ENCODE measurements around the gene ADD3. TPM values are rescaled to one million over a fixed set of nuclear protein-coding genes. Genes with fewer than 3 reads are reported as not detected.

Gene ADD3
- total RNA-seq, 3 donors from 2014 or later (not counting 1 experiment from before 2014, with no cell fraction given) = 341 to 437 (median 344) TPM

DNA sequence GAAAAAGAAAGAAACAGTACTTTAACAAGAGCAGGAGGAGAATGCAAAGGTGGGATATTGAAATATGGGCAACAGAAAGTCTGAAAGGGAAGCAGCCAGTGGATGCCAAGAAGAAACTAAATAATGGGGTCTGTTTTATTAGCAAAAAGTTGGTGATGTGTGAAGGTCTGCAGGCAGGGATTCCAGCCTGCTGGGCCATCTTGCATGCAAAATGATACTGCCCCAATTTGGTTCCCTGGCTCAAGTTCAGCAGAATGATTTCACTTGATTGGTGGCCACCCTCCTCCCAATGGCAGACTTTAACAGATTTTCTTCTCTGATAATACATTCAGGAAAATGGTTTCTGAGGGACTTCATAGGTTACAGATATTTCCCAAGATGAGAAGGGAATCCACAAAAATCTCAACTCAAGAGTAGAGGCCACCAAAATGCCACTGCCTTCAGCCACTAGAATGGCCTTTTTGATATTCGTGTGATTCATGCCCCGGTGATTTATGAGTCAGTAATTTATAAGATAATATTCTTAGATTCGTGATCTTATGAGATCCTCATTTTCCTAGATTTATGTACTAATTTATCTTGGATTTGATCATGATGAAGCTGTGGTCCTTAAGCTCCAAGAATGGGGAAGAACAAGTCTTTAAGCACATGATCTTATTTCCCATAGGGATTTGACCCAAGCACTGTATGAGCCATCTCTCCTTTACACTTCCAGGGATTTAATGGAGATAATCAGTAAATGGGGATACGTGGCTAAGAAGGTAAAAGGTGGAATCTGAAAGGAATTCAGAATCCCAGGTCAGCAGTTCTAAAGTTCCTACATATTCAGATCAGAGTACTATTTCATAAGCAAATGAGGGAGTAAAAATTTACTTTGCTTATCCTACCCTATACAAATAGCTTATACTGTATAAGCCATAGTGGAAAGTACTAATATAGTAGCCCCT is 32.3 kb upstream of the ADD3 start:
- Mint-ChIP-seq H3K4me1 (no peaks in the 10 kb centered on the region), H3K9me3 (no peaks in the 10 kb centered on the region), H3K4me3 (no peak overlapping the region), H3K27ac (no peak overlapping the region), H3K36me3 (no peaks in the 10 kb centered on the region), H3K27me3 (ENCODE audit: low read depth in 2 of 2) (peaks cover 0 to under 1% of the 10 kb centered on the region in 2 donors)
- DNase-seq (no peak), ATAC-seq (no peak)
- Histone ChIP-seq H3K9me3 (ENCODE audit: control insufficient read depth, insufficient read depth, low read length) (no peaks in the 10 kb centered on the region), H3K4me3 (ENCODE audit: low read length) (no peak overlapping the region), H3K27ac (ENCODE audit: low read length) (no peak overlapping the region), H3K27me3 (ENCODE audit: control insufficient read depth, insufficient read depth, low read length) (no peaks in the 10 kb centered on the region), H3K36me3 (ENCODE audit: control insufficient read depth, insufficient read depth, low read length) (no peaks in the 10 kb centered on the region), H3K4me1 (ENCODE audit: control insufficient read depth, insufficient read depth, low read length) (no peaks in the 10 kb centered on the region)
- intact Hi-C loops (cut with micrococcal nuclease) = loop anchor here (10.0 kb wide), 1 partner anchor 299 kb away; no protein-coding TSS in a partner anchor
- WGBS (ENCODE audit: insufficient coverage) = 85% methylated on average over 3 of the region's 4 CpGs
- TF ChIP-seq, protein P1, sequence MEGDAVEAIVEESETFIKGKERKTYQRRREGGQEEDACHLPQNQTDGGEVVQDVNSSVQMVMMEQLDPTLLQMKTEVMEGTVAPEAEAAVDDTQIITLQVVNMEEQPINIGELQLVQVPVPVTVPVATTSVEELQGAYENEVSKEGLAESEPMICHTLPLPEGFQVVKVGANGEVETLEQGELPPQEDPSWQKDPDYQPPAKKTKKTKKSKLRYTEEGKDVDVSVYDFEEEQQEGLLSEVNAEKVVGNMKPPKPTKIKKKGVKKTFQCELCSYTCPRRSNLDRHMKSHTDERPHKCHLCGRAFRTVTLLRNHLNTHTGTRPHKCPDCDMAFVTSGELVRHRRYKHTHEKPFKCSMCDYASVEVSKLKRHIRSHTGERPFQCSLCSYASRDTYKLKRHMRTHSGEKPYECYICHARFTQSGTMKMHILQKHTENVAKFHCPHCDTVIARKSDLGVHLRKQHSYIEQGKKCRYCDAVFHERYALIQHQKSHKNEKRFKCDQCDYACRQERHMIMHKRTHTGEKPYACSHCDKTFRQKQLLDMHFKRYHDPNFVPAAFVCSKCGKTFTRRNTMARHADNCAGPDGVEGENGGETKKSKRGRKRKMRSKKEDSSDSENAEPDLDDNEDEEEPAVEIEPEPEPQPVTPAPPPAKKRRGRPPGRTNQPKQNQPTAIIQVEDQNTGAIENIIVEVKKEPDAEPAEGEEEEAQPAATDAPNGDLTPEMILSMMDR (IDR thresholded peaks at IDR 0.05) = no peak

DNA sequence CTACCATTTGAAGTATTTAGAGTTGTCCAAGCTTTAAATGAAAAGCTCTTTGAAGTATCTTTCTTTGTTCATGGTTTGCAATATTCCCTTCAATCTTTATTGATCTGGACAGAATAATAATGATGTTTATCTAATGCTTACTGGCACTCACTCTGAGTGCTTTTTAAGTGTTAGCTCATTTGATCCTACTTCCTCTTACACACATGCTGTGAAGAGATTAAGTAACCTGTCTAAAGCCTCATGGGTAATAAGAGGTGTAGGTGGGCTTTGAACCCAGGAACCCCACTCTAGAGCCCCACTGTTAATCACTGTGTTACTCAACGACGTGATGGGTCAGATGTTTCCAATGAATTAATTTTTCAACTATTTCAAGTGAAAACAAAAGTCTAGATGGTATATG is 31.1 kb upstream of the ADD3 start:
- no peaks in the 10 kb centered on the region for H3K27me3 ChIP-seq (ENCODE audit: control insufficient read depth, insufficient read depth, low read length)
- no peaks in the 10 kb centered on the region for H3K9me3 Mint-ChIP-seq
- H3K9me3 ChIP-seq (ENCODE audit: control insufficient read depth, insufficient read depth, low read length) = no peaks in the 10 kb centered on the region
- ATAC-seq (no peak), DNase-seq (no peak)
- no peaks in the 10 kb centered on the region for H3K4me1 Mint-ChIP-seq
- no peaks in the 10 kb centered on the region for H3K4me1 ChIP-seq (ENCODE audit: control insufficient read depth, insufficient read depth, low read length)
- peaks cover 0 to 10% of the 10 kb centered on the region in 2 donors for H3K27me3 Mint-ChIP-seq (ENCODE audit: low read depth in 2 of 2)
- H3K27ac Mint-ChIP-seq = no peak overlapping the region
- TF ChIP-seq, protein P1 (IDR thresholded peaks at IDR 0.05) = no peak
- H3K27ac ChIP-seq (ENCODE audit: low read length) = no peak overlapping the region
- no peaks in the 10 kb centered on the region for H3K36me3 Mint-ChIP-seq
- no peaks in the 10 kb centered on the region for H3K36me3 ChIP-seq (ENCODE audit: control insufficient read depth, insufficient read depth, low read length)
- intact Hi-C loops (cut with micrococcal nuclease) = loop anchor here (10.0 kb wide), 1 partner anchor 298 kb away; no protein-coding TSS in a partner anchor
- WGBS (ENCODE audit: insufficient coverage) = no CpG with 5 or more reads among the region's 2 CpGs
- H3K4me3 Mint-ChIP-seq = no peak overlapping the region
- H3K4me3 ChIP-seq (ENCODE audit: low read length) = no peak overlapping the region

GRCh38 chr10:109977382-109977806 is 30.4 kb upstream of the ADD3 start:
- no peaks in the 10 kb centered on the region for H3K4me1 Mint-ChIP-seq
- peaks cover 0 to 10% of the 10 kb centered on the region in 2 donors for H3K27me3 Mint-ChIP-seq (ENCODE audit: low read depth in 2 of 2)
- no peaks in the 10 kb centered on the region for H3K36me3 Mint-ChIP-seq
- no peak overlapping the region for H3K27ac Mint-ChIP-seq
- no peaks in the 10 kb centered on the region for H3K9me3 Mint-ChIP-seq
- Histone ChIP-seq H3K9me3 (ENCODE audit: control insufficient read depth, insufficient read depth, low read length) (no peaks in the 10 kb centered on the region), H3K4me3 (ENCODE audit: low read length) (no peak overlapping the region), H3K36me3 (ENCODE audit: control insufficient read depth, insufficient read depth, low read length) (no peaks in the 10 kb centered on the region), H3K27me3 (ENCODE audit: control insufficient read depth, insufficient read depth, low read length) (no peaks in the 10 kb centered on the region), H3K27ac (ENCODE audit: low read length) (no peak overlapping the region), H3K4me1 (ENCODE audit: control insufficient read depth, insufficient read depth, low read length) (no peaks in the 10 kb centered on the region)
- DNase-seq (no peak), ATAC-seq (no peak)
- TF ChIP-seq, protein P1 (IDR thresholded peaks at IDR 0.05) = no peak
- 93% methylated on average over 6 of the region's 6 CpGs for WGBS (ENCODE audit: insufficient coverage)
- intact Hi-C loops (cut with micrococcal nuclease) = loop anchor here (10.0 kb wide), 1 partner anchor 297 kb away; no protein-coding TSS in a partner anchor
- no peak overlapping the region for H3K4me3 Mint-ChIP-seq

All from natural killer cell (primary cell).